Upper lobe of left lung (tissue), 4 donors: ENCODE results near the gene PPM1E.

Experiments
- CTCF ChIP-seq, 6 experiments: fragments of 450-650 bp in 4 of 6; fragments of 200-600 bp in 2 of 6; sonication (generic) in 2 of 6; IDR thresholded peaks; one replicate each; pipeline ENCODE4 v1.5.1; 2016 to 2019; ENCODE audit warnings: antibody characterized with exemption in 6 of 6
- EP300 ChIP-seq, 4 donors: sonication (generic); formaldehyde crosslinking; IDR thresholded peaks; one replicate each; pipeline ENCODE4 v1.5.1; 2017; ENCODE audit warnings: antibody characterized with exemption in 4 of 4, control low read depth in 2 of 4
- POLR2A ChIP-seq, 4 donors: fragments of 450-650 bp; IDR thresholded peaks; one replicate each; pipeline ENCODE4 v1.5.1; 2016 to 2017; ENCODE audit warnings: antibody characterized with exemption in 4 of 4, mild to moderate bottlenecking in 2 of 4
- POLR2AphosphoS5 ChIP-seq, 2 donors: sonication (generic); formaldehyde crosslinking; IDR thresholded peaks; one replicate each; pipeline ENCODE4 v1.5.1; 2017; ENCODE audit warnings: antibody characterized with exemption in 2 of 2

DNA sequence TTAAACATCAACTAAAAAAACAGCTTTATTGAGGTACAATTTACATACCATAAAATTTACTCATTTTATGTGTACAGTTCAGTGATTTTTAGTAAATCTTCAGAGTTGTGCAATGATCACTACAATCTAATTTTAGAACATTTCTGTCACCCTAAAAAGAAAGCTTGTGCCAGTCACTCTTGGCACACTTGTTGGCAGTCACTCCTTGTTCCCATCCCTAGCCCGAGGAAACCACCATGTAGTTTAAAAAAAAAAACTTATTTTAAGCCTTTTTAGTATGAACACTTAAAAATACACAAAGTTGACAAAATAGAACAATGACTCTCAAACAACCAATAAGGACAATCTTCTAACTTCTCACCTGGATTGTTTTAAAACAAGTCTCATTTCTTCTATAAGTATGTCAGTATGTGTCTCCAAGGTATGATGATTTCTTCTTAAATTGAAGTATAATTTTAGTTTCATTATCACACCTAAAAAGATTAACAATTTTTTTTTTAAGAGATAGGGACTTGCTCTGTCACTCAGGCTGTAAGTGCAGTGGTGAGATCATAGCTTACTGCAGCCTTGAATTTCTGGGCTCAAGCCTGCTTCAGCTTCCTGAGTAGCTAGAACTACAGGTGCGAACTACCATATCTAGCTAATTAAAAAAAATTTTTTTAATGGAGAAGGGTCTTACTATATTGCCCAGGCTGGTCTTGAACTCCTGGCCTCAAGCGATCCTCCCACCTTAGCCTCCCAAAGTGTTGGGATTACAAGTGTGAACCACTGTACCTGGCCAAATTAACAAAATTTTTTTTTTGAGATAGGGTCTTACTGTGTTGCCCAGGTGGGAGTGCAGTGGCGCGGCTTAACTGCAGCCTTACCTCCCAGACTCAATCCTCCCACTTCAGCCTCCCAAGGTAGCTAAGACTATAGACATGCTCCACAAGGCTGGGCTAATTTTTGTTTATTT, 53.2 kb downstream of the PPM1E start:
- TF ChIP-seq CTCF (IDR thresholded peaks at IDR 0.05) (no peak), POLR2AphosphoS5 (IDR thresholded peaks at IDR 0.05) (no peak), POLR2A (IDR thresholded peaks at IDR 0.05) (no peak), EP300 (IDR thresholded peaks at IDR 0.05) (no peak)
